HEK293 (cell line): ENCODE results near the gene NOC2L.

ENCODE experiments used
- CTCF ChIP-seq: fragments of 450-650 bp; formaldehyde crosslinking; IDR thresholded peaks from 2 replicates; pipeline ENCODE4 v1.5.1; 2016; ENCODE audit warnings: missing biosample characterization, missing genetic modification characterization
- ZNF140 ChIP-seq: fragments of 450-650 bp; formaldehyde crosslinking; IDR thresholded peaks from 2 replicates; pipeline ENCODE4 v1.5.1; 2016; ENCODE audit warnings: missing biosample characterization, missing genetic modification characterization
- ZNF48 ChIP-seq: fragments of 450-650 bp; formaldehyde crosslinking; IDR thresholded peaks from 2 replicates; pipeline ENCODE4 v1.5.1; 2016; ENCODE audit warnings: missing biosample characterization, missing genetic modification characterization
- ZNF776 ChIP-seq: fragments of 450-650 bp; formaldehyde crosslinking; IDR thresholded peaks from 2 replicates; pipeline ENCODE4 v1.5.0; 2017; ENCODE audit warnings: missing biosample characterization, missing genetic modification characterization, borderline replicate concordance

- no peak for TF ChIP-seq CTCF (tag by site-specific recombination)
- no peak for TF ChIP-seq ZNF140
- TF ChIP-seq ZNF48 (tag by site-specific recombination): no peak
- no peak for TF ChIP-seq ZNF776 (tag by site-specific recombination)
Observed at GRCh38 chr1:953524-954320, 5.3 kb downstream of the NOC2L start.
